Measurements from ENCODE around the gene PCGF3. TPM values are rescaled to one million over a fixed set of nuclear protein-coding genes. Genes with fewer than 3 reads are reported as not detected.

The PCGF3 gene
- total and polyA plus RNA-seq, 10 of the 15 experiments (the other 5 are each of a cell fraction or from before 2014, with no cell fraction given): 2.2 to 43.8 (median 15.9) TPM

DNA sequence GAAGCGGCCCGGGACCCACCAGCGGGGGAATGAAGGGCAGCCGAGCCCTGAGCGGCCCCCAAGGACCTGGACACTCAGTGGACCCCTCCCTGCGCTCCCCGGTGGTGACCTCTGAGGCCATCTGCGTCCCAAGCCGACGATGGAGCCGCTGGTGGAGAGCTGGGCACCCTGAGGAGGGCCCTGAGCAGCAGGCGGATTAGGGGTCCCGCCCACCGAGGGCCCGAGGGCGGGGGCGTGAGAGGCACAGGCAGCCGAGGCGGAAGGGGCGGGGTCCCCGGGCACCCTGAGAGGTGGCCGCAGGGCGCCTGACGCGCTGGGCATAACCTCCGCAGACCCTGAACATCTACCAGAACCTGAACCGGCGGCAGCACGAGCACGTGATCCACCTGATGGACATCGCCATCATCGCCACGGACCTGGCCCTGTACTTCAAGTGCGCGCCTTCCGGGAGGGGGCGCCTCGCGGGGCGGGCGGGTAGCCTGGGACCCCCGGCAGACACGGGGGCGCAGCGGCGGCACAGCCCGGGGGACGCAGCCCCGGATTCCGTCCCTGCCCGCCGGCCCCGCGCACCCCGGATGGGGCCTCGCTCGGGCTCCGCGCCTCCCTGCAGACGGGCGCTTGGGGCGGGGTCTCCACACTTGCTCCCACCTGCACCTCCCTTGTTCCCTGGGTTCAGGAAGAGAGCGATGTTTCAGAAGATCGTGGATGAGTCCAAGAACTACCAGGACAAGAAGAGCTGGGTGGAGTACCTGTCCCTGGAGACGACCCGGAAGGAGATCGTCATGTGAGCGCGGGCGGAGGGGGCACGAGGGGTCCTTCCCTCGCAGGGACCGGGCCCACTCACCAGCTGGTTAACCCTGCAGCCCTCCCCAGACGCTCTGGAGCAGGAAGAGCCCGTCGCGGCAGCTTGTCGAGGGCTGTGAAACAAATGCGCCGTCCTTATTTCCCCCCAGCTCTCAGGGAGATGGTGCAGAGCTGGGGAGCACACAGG lies 41.9 kb upstream of the PCGF3 start (continued):
- TF ChIP-seq ZNF207 (IDR thresholded peaks at IDR 0.05; ENCODE audit: borderline replicate concordance) (no peak), MEF2B (IDR thresholded peaks at IDR 0.05; ENCODE audit: partially characterized antibody, poor library complexity, severe bottlenecking) (peak; percentile 43), YY1 (IDR thresholded peaks at IDR 0.05; ENCODE audit: low read depth, low read length) (0 out of 2 replicates have a peak, but pooled peaks have one; percentile 16), STAT3 (IDR thresholded peaks at IDR 0.05; ENCODE audit: low read depth, low read length) (no peak), GABPA (IDR thresholded peaks at IDR 0.05; ENCODE audit: low read depth) (peak; percentile 83), KDM1A (IDR thresholded peaks at IDR 0.05; ENCODE audit: borderline replicate concordance) (no peak), ZNF274 (IDR thresholded peaks at IDR 0.05; ENCODE audit: insufficient read depth, insufficient read length) (no peak)
- TF ChIP-seq, protein P1, sequence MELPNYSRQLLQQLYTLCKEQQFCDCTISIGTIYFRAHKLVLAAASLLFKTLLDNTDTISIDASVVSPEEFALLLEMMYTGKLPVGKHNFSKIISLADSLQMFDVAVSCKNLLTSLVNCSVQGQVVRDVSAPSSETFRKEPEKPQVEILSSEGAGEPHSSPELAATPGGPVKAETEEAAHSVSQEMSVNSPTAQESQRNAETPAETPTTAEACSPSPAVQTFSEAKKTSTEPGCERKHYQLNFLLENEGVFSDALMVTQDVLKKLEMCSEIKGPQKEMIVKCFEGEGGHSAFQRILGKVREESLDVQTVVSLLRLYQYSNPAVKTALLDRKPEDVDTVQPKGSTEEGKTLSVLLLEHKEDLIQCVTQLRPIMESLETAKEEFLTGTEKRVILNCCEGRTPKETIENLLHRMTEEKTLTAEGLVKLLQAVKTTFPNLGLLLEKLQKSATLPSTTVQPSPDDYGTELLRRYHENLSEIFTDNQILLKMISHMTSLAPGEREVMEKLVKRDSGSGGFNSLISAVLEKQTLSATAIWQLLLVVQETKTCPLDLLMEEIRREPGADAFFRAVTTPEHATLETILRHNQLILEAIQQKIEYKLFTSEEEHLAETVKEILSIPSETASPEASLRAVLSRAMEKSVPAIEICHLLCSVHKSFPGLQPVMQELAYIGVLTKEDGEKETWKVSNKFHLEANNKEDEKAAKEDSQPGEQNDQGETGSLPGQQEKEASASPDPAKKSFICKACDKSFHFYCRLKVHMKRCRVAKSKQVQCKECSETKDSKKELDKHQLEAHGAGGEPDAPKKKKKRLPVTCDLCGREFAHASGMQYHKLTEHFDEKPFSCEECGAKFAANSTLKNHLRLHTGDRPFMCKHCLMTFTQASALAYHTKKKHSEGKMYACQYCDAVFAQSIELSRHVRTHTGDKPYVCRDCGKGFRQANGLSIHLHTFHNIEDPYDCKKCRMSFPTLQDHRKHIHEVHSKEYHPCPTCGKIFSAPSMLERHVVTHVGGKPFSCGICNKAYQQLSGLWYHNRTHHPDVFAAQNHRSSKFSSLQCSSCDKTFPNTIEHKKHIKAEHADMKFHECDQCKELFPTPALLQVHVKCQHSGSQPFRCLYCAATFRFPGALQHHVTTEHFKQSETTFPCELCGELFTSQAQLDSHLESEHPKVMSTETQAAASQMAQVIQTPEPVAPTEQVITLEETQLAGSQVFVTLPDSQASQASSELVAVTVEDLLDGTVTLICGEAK (IDR thresholded peaks at IDR 0.05; ENCODE audit: borderline replicate concordance): peak; percentile 75
- TF ChIP-seq, protein P2, sequence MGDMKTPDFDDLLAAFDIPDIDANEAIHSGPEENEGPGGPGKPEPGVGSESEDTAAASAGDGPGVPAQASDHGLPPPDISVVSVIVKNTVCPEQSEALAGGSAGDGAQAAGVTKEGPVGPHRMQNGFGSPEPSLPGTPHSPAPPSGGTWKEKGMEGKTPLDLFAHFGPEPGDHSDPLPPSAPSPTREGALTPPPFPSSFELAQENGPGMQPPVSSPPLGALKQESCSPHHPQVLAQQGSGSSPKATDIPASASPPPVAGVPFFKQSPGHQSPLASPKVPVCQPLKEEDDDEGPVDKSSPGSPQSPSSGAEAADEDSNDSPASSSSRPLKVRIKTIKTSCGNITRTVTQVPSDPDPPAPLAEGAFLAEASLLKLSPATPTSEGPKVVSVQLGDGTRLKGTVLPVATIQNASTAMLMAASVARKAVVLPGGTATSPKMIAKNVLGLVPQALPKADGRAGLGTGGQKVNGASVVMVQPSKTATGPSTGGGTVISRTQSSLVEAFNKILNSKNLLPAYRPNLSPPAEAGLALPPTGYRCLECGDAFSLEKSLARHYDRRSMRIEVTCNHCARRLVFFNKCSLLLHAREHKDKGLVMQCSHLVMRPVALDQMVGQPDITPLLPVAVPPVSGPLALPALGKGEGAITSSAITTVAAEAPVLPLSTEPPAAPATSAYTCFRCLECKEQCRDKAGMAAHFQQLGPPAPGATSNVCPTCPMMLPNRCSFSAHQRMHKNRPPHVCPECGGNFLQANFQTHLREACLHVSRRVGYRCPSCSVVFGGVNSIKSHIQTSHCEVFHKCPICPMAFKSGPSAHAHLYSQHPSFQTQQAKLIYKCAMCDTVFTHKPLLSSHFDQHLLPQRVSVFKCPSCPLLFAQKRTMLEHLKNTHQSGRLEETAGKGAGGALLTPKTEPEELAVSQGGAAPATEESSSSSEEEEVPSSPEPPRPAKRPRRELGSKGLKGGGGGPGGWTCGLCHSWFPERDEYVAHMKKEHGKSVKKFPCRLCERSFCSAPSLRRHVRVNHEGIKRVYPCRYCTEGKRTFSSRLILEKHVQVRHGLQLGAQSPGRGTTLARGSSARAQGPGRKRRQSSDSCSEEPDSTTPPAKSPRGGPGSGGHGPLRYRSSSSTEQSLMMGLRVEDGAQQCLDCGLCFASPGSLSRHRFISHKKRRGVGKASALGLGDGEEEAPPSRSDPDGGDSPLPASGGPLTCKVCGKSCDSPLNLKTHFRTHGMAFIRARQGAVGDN (IDR thresholded peaks at IDR 0.05): peak; percentile 84
- TF ChIP-seq, protein P3, sequence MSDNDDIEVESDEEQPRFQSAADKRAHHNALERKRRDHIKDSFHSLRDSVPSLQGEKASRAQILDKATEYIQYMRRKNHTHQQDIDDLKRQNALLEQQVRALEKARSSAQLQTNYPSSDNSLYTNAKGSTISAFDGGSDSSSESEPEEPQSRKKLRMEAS (IDR thresholded peaks at IDR 0.05; ENCODE audit: low read depth, low read length): peak; percentile 33; the same call in 1 of the 2 replicates
- TF ChIP-seq, protein P4, sequence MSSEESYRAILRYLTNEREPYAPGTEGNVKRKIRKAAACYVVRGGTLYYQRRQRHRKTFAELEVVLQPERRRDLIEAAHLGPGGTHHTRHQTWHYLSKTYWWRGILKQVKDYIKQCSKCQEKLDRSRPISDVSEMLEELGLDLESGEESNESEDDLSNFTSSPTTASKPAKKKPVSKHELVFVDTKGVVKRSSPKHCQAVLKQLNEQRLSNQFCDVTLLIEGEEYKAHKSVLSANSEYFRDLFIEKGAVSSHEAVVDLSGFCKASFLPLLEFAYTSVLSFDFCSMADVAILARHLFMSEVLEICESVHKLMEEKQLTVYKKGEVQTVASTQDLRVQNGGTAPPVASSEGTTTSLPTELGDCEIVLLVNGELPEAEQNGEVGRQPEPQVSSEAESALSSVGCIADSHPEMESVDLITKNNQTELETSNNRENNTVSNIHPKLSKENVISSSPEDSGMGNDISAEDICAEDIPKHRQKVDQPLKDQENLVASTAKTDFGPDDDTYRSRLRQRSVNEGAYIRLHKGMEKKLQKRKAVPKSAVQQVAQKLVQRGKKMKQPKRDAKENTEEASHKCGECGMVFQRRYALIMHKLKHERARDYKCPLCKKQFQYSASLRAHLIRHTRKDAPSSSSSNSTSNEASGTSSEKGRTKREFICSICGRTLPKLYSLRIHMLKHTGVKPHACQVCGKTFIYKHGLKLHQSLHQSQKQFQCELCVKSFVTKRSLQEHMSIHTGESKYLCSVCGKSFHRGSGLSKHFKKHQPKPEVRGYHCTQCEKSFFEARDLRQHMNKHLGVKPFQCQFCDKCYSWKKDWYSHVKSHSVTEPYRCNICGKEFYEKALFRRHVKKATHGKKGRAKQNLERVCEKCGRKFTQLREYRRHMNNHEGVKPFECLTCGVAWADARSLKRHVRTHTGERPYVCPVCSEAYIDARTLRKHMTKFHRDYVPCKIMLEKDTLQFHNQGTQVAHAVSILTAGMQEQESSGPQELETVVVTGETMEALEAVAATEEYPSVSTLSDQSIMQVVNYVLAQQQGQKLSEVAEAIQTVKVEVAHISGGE (CRISPR knock-in tag; IDR thresholded peaks at IDR 0.05): no peak
- TF ChIP-seq, protein P5, sequence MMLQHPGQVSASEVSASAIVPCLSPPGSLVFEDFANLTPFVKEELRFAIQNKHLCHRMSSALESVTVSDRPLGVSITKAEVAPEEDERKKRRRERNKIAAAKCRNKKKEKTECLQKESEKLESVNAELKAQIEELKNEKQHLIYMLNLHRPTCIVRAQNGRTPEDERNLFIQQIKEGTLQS (IDR thresholded peaks at IDR 0.05; ENCODE audit: borderline replicate concordance, extremely low read depth, low read depth, low read length): no peak
- TF ChIP-seq, protein P6, sequence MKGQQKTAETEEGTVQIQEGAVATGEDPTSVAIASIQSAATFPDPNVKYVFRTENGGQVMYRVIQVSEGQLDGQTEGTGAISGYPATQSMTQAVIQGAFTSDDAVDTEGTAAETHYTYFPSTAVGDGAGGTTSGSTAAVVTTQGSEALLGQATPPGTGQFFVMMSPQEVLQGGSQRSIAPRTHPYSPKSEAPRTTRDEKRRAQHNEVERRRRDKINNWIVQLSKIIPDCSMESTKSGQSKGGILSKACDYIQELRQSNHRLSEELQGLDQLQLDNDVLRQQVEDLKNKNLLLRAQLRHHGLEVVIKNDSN (IDR thresholded peaks at IDR 0.05; ENCODE audit: borderline replicate concordance, extremely low read length, insufficient read depth, low read depth, low read length): peak; percentile 68

Data from GM12878 (cell line).